ENCODE data around the gene MDM4.

DNA sequence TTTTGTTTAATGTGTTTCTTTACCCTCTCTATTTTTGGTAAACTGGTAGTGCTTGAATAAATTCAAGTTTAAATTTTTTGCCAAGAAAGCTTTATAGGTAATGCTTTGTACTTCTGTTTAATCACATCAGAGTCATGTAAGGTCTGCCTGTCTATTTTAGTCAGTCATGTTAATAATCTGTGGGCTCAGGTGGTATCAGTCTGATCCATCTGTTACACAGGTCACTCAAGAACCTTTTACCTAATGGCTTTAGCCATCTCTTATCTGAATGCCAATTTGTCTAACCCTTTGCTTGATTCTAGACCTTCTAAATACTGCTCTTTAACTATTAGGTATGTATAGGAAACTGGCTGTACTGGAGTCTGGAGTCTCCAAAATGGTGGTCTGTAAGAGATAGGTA lies 16.6 kb downstream of the MDM4 start:
- TF ChIP-seq, protein P1, sequence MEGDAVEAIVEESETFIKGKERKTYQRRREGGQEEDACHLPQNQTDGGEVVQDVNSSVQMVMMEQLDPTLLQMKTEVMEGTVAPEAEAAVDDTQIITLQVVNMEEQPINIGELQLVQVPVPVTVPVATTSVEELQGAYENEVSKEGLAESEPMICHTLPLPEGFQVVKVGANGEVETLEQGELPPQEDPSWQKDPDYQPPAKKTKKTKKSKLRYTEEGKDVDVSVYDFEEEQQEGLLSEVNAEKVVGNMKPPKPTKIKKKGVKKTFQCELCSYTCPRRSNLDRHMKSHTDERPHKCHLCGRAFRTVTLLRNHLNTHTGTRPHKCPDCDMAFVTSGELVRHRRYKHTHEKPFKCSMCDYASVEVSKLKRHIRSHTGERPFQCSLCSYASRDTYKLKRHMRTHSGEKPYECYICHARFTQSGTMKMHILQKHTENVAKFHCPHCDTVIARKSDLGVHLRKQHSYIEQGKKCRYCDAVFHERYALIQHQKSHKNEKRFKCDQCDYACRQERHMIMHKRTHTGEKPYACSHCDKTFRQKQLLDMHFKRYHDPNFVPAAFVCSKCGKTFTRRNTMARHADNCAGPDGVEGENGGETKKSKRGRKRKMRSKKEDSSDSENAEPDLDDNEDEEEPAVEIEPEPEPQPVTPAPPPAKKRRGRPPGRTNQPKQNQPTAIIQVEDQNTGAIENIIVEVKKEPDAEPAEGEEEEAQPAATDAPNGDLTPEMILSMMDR (conservative IDR thresholded peaks at IDR 0.05 in 1 of 2, IDR thresholded peaks at IDR 0.05 in 1 of 2; ENCODE audit: low read depth in 1 of 2, low read length in 2 of 2), result no peak
- no peak for TF ChIP-seq EZH2 (IDR thresholded peaks at IDR 0.05; ENCODE audit: low read length, missing control alignments)

Data from fibroblast of lung (primary cell).